ENCODE results near the gene SGCE.

Gene SGCE

GRCh38 chr7:94565247-94565894, 90.6 kb downstream of the SGCE start:
- DNase-seq (ENCODE audit: low spot score), result no peak

DNA sequence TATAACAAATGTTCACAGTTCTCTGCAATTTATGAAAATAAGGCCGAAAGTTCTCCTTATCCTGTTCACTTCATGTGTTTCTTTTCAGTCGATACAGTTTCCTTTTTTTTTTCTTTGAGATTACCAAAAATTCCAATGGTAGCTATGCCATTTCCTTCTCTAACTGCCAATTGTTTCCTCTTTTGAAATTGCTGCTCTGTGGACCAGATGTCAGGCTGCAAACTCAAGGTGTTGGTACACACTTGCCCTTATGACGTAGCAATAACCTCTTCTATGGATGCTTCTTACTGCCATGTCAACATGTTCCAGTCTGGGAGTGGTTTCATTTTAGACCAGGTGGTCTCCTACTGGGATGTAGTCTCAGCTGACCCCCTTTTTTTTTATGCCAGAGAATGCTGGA, 93.4 kb downstream of the SGCE start:
- DNase-seq (ENCODE audit: low spot score), result no peak

GRCh38 chr7:94561841-94562514, 94.0 kb downstream of the SGCE start:
- DNase-seq (ENCODE audit: low spot score), result no peak

- no peak for DNase-seq (ENCODE audit: low spot score)
Measured at GRCh38 chr7:94559972-94560371, 96.0 kb downstream of the SGCE start.

GRCh38 chr7:94557215-94557614, 98.7 kb downstream of the SGCE start:
- DNase-seq (ENCODE audit: low spot score), result no peak

GRCh38 chr7:94556028-94556427, 99.9 kb downstream of the SGCE start:
- no peak for DNase-seq (ENCODE audit: low spot score)

- DNase-seq (ENCODE audit: low spot score), result no peak
Measured at GRCh38 chr7:94547126-94547525, 108.8 kb downstream of the SGCE start.

- DNase-seq (ENCODE audit: low spot score), result no peak
Measured at GRCh38 chr7:94540428-94540827, 115.5 kb downstream of the SGCE start.
